ENCODE results near the gene EXT2. TPM values are rescaled to one million over a fixed set of nuclear protein-coding genes. Genes with fewer than 3 reads are reported as not detected.

Gene EXT2
- polyA plus RNA-seq, 1 donor from 2014 or later: 77.5 TPM

- Histone ChIP-seq H3K9me3 (ENCODE audit: low read length) (no peaks in the 10 kb centered on the region), H4K20me1 (ENCODE audit: insufficient read depth) (no peaks in the 10 kb centered on the region), H3K9ac (ENCODE audit: low read length) (no peak overlapping the region), H3K9me2 (ENCODE audit: insufficient read depth, low read length) (no peaks in the 10 kb centered on the region), H3K27ac (ENCODE audit: low read length) (no peak overlapping the region), H3K4me2 (ENCODE audit: low read length) (no peak overlapping the region), H3K36me3 (ENCODE audit: insufficient read depth, low read length) (peaks cover 12% of the 10 kb centered on the region), H2AFZ (ENCODE audit: low read depth, low read length) (no peak overlapping the region), H3K4me3 (ENCODE audit: low read length) (no peak overlapping the region), H3F3A (ENCODE audit: insufficient read depth, low read length, poor library complexity, severe bottlenecking) (no peaks in the 10 kb centered on the region), H3K79me2 (replicated peaks; ENCODE audit: insufficient read depth, low read length) (no peaks in the 10 kb centered on the region), H3K27me3 (ENCODE audit: insufficient read depth, low read depth, low read length) (no peaks in the 10 kb centered on the region)
- TF ChIP-seq, protein P1, sequence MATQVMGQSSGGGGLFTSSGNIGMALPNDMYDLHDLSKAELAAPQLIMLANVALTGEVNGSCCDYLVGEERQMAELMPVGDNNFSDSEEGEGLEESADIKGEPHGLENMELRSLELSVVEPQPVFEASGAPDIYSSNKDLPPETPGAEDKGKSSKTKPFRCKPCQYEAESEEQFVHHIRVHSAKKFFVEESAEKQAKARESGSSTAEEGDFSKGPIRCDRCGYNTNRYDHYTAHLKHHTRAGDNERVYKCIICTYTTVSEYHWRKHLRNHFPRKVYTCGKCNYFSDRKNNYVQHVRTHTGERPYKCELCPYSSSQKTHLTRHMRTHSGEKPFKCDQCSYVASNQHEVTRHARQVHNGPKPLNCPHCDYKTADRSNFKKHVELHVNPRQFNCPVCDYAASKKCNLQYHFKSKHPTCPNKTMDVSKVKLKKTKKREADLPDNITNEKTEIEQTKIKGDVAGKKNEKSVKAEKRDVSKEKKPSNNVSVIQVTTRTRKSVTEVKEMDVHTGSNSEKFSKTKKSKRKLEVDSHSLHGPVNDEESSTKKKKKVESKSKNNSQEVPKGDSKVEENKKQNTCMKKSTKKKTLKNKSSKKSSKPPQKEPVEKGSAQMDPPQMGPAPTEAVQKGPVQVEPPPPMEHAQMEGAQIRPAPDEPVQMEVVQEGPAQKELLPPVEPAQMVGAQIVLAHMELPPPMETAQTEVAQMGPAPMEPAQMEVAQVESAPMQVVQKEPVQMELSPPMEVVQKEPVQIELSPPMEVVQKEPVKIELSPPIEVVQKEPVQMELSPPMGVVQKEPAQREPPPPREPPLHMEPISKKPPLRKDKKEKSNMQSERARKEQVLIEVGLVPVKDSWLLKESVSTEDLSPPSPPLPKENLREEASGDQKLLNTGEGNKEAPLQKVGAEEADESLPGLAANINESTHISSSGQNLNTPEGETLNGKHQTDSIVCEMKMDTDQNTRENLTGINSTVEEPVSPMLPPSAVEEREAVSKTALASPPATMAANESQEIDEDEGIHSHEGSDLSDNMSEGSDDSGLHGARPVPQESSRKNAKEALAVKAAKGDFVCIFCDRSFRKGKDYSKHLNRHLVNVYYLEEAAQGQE (IDR thresholded peaks at IDR 0.05; ENCODE audit: borderline replicate concordance): no peak
- TF ChIP-seq SMC3 (conservative IDR thresholded peaks at IDR 0.05; ENCODE audit: poor library complexity) (no peak), EP300 (conservative IDR thresholded peaks at IDR 0.05; ENCODE audit: poor library complexity, severe bottlenecking) (no peak)
These were observed 18.1 kb downstream of the EXT2 start for GRCh38 chr11:44113572-44113971.

DNA sequence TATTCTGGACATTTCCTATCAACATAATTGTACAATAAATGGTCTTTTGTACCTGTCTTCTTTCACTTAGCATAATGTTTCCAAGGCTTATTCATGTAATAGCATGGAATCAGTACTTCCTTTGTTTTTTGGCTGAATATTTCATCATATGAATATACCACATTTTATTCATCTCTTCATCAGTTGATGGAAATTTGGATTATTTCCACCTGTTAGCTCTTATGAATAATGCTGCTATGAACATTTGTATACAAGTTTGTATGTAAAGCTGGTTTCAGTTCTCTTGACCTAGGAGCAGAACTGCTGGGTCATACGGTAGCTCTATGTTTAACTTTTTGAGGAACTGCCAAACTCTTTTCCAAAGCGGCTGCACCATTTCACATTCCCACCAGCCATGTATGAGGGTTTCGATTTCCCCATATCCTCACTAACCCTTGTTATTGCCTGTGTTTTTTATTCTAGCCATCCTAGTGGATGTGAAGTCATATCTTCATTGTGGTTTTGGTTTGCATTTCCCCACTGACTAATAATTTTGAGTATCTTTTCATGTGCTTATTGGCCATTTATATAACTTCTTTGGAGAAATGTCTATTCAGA, 20.9 kb downstream of the EXT2 start:
- Histone ChIP-seq H2AFZ (ENCODE audit: low read depth, low read length) (no peak overlapping the region), H3K79me2 (replicated peaks; ENCODE audit: insufficient read depth, low read length) (no peaks in the 10 kb centered on the region), H4K20me1 (ENCODE audit: insufficient read depth) (no peaks in the 10 kb centered on the region), H3K9me3 (ENCODE audit: low read length) (no peaks in the 10 kb centered on the region), H3K4me3 (ENCODE audit: low read length) (no peak overlapping the region), H3K4me2 (ENCODE audit: low read length) (no peak overlapping the region), H3K9me2 (ENCODE audit: insufficient read depth, low read length) (no peaks in the 10 kb centered on the region), H3K27ac (ENCODE audit: low read length) (no peak overlapping the region), H3K9ac (ENCODE audit: low read length) (no peak overlapping the region), H3F3A (ENCODE audit: insufficient read depth, low read length, poor library complexity, severe bottlenecking) (no peaks in the 10 kb centered on the region), H3K27me3 (ENCODE audit: insufficient read depth, low read depth, low read length) (no peaks in the 10 kb centered on the region), H3K36me3 (ENCODE audit: insufficient read depth, low read length) (peaks cover 12% of the 10 kb centered on the region)
- TF ChIP-seq EZH2 (IDR thresholded peaks at IDR 0.05; ENCODE audit: borderline replicate concordance, insufficient read depth, low read length, poor library complexity, severe bottlenecking) (no peak), TAF1 (IDR thresholded peaks at IDR 0.05; ENCODE audit: low read depth) (no peak), CTCF (IDR thresholded peaks at IDR 0.05; ENCODE audit: poor library complexity, severe bottlenecking) (no peak)

- Histone ChIP-seq H3K9ac (ENCODE audit: low read length) (no peak overlapping the region), H2AFZ (ENCODE audit: low read depth, low read length) (no peak overlapping the region), H3F3A (ENCODE audit: insufficient read depth, low read length, poor library complexity, severe bottlenecking) (no peaks in the 10 kb centered on the region), H4K20me1 (ENCODE audit: insufficient read depth) (no peaks in the 10 kb centered on the region), H3K27ac (ENCODE audit: low read length) (no peak overlapping the region), H3K9me2 (ENCODE audit: insufficient read depth, low read length) (no peaks in the 10 kb centered on the region), H3K27me3 (ENCODE audit: insufficient read depth, low read depth, low read length) (no peaks in the 10 kb centered on the region), H3K9me3 (ENCODE audit: low read length) (no peaks in the 10 kb centered on the region), H3K36me3 (ENCODE audit: insufficient read depth, low read length) (peaks cover 3% of the 10 kb centered on the region), H3K4me3 (ENCODE audit: low read length) (no peak overlapping the region), H3K79me2 (replicated peaks; ENCODE audit: insufficient read depth, low read length) (no peaks in the 10 kb centered on the region), H3K4me2 (ENCODE audit: low read length) (no peak overlapping the region)
- TF ChIP-seq SMC3 (conservative IDR thresholded peaks at IDR 0.05; ENCODE audit: poor library complexity) (no peak), EZH2 (IDR thresholded peaks at IDR 0.05; ENCODE audit: borderline replicate concordance, insufficient read depth, low read length, poor library complexity, severe bottlenecking) (no peak), TAF1 (IDR thresholded peaks at IDR 0.05; ENCODE audit: low read depth) (no peak), CTCF (IDR thresholded peaks at IDR 0.05; ENCODE audit: poor library complexity, severe bottlenecking) (no peak), EP300 (conservative IDR thresholded peaks at IDR 0.05; ENCODE audit: poor library complexity, severe bottlenecking) (no peak)
- TF ChIP-seq, protein P1 (IDR thresholded peaks at IDR 0.05; ENCODE audit: borderline replicate concordance): no peak
These were observed 24.7 kb downstream of the EXT2 start for GRCh38 chr11:44120169-44120568.

Measured in neural cell (in vitro differentiated cells).